HepG2 (cell line): ENCODE measurements around the gene CCL17. TPM values are rescaled to one million over a fixed set of nuclear protein-coding genes. Genes with fewer than 3 reads are reported as not detected.

Experiments used
- AGO1 ChIP-seq: fragments of 200-400 bp; formaldehyde crosslinking; IDR thresholded peaks from 2 replicates; pipeline ENCODE4 v1.6.1; 2017; ENCODE audit warnings: mild to moderate bottlenecking, low read depth, low read length, moderate library complexity; ENCODE audit not compliant: poor library complexity, severe bottlenecking
- FOXO4 ChIP-seq: sonication (generic); formaldehyde crosslinking; conservative IDR thresholded peaks from 2 replicates; pipeline ENCODE4 v1.8.1; 2023; ENCODE audit warnings: missing genetic modification reagents
- GZF1 ChIP-seq: sonication (generic); formaldehyde crosslinking; IDR thresholded peaks from 2 replicates; pipeline ENCODE4 v1.5.1; 2020; ENCODE audit warnings: mild to moderate bottlenecking, missing genetic modification reagents
- MTA1 ChIP-seq: sonication (generic); formaldehyde crosslinking; IDR thresholded peaks from 2 replicates; pipeline ENCODE4 v1.4.0; 2020; ENCODE audit warnings: missing genetic modification reagents, mild to moderate bottlenecking, borderline replicate concordance
- NR0B2 ChIP-seq: sonication (generic); formaldehyde crosslinking; IDR thresholded peaks from 2 replicates; pipeline ENCODE4 v1.4.0; 2020; ENCODE audit warnings: mild to moderate bottlenecking, missing genetic modification reagents
- USF2 ChIP-seq, 2 experiments: sonication (generic) in 1 of 2; formaldehyde crosslinking in 1 of 2; IDR thresholded peaks; 2 replicates each; pipeline versions ENCODE4 v1.5.1 to v1.6.1; 2011 to 2020; ENCODE audit warnings: borderline replicate concordance in 1 of 2, low read depth in 1 of 2, low read length in 1 of 2, mild to moderate bottlenecking in 1 of 2, missing genetic modification reagents in 1 of 2, moderate library complexity in 1 of 2
- ZBTB40 ChIP-seq, 2 experiments: fragments of 450-650 bp in 1 of 2; sonication (generic) in 1 of 2; formaldehyde crosslinking in 1 of 2; IDR thresholded peaks; 2 replicates each; pipeline versions ENCODE4 v1.6.1 to v1.8.0; 2016 to 2022; ENCODE audit warnings: antibody characterized with exemption in 1 of 2, mild to moderate bottlenecking in 1 of 2, missing genetic modification reagents in 1 of 2
- ZNF224 ChIP-seq: sonication (generic); formaldehyde crosslinking; IDR thresholded peaks from 2 replicates; pipeline ENCODE4 v1.5.0; 2020; ENCODE audit warnings: mild to moderate bottlenecking, missing genetic modification reagents
- ZNF274 ChIP-seq: sonication (generic); formaldehyde crosslinking; IDR thresholded peaks from 2 replicates; pipeline ENCODE4 v1.5.1; 2020; ENCODE audit warnings: mild to moderate bottlenecking, missing genetic modification reagents
- ZNF552 ChIP-seq: sonication (generic); formaldehyde crosslinking; IDR thresholded peaks from 2 replicates; pipeline ENCODE4 v1.9.0; 2022; ENCODE audit warnings: missing genetic modification reagents, mild to moderate bottlenecking, borderline replicate concordance
- ZNF672 ChIP-seq: sonication (generic); formaldehyde crosslinking; IDR thresholded peaks from 2 replicates; pipeline ENCODE4 v1.8.1; 2022; ENCODE audit warnings: missing genetic modification reagents
- ZNF780A ChIP-seq: sonication (generic); formaldehyde crosslinking; IDR thresholded peaks from 2 replicates; pipeline ENCODE4 v1.8.0; 2022; ENCODE audit warnings: mild to moderate bottlenecking, missing genetic modification reagents, moderate library complexity
- polyA plus RNA-seq, 8 experiments: library from polyadenylated mRNA; depleted of rRNA in 3 of 8; stranded (reverse) in 7 of 8; unstranded in 1 of 8; fragments of >200 nt; fragmentation: Illumina TruSeq in 4 of 8; extraction: Trizol in 4 of 8; gene quantifications; 2 replicates each; pipeline versions ENCODE4 v1.2.1 to v1.2.3, GENCODE V29; 2011 to 2016; ENCODE audit warnings: low read depth in 4 of 8, missing spikeins in 1 of 8, mixed read lengths in 1 of 8; ENCODE audit not compliant: insufficient read depth in 1 of 8
- total RNA-seq, 5 experiments: library from RNA; depleted of rRNA; stranded (reverse); fragments of >200 nt; fragmentation: Illumina TruSeq; extraction: Trizol; gene quantifications; 2 replicates each; pipeline ENCODE4 v1.2.3, GENCODE V29; 2016; ENCODE audit warnings: low read depth in 1 of 5

The CCL17 gene
- total and polyA plus RNA-seq, 2 of the 13 experiments (the other 11 are each of a cell fraction or from before 2014, with no cell fraction given), result not detected

GRCh38 chr16:57384248-57385070, 20.1 kb upstream of the CCL17 start (continued):
- no peak for TF ChIP-seq ZBTB40 (IDR thresholded peaks at IDR 0.05)
- 0 out of 2 replicates have a peak, but pooled peaks have one; percentile 39 for TF ChIP-seq ZBTB40 (CRISPR knock-in tag; IDR thresholded peaks at IDR 0.05)
- 0 out of 2 replicates have a peak, but pooled peaks have one; percentile 47 for TF ChIP-seq ZNF552 (CRISPR knock-in tag)
- 0 out of 2 replicates have a peak, but pooled peaks have one; percentile 59 for TF ChIP-seq ZNF224
- TF ChIP-seq AGO1, result peak; percentile 99
- peak; percentile 35; the same call in 1 of the 2 replicates for TF ChIP-seq ZNF274 (CRISPR knock-in tag)
- TF ChIP-seq MTA1 (CRISPR knock-in tag), result peak; percentile 15; the same call in 1 of the 2 replicates
- TF ChIP-seq FOXO4 (CRISPR knock-in tag), result 0 out of 2 replicates have a peak, but pooled peaks have one; percentile 85
- peak; percentile 80; the same call in 1 of the 2 replicates for TF ChIP-seq NR0B2 (CRISPR knock-in tag)
- no peak for TF ChIP-seq USF2 (IDR thresholded peaks at IDR 0.05; ENCODE audit: low read depth, low read length)
- TF ChIP-seq USF2 (CRISPR knock-in tag; IDR thresholded peaks at IDR 0.05; ENCODE audit: borderline replicate concordance), result no peak
- peak; percentile 81; the same call in 1 of the 2 replicates for TF ChIP-seq ZNF672 (CRISPR knock-in tag)
- TF ChIP-seq ZNF780A (CRISPR knock-in tag), result 0 out of 2 replicates have a peak, but pooled peaks have one; percentile 78
- TF ChIP-seq GZF1 (CRISPR knock-in tag), result no peak
